PC-3 (cell line): ENCODE measurements around the gene TGFB1I1. TPM values are rescaled to one million over a fixed set of nuclear protein-coding genes. Genes with fewer than 3 reads are reported as not detected.
A peak's percentile ranks its signal among the peaks of the same experiment; 100 is the strongest.

Experiments used
- ATAC-seq: fragments of 200-7000 bp; cut with Tn5 transposase; 2 replicates; pipeline ENCODE4 v1.9.1; 2020; ENCODE audit warnings: mild to moderate bottlenecking, moderate library complexity
- BruUV-seq: library from RNA; stranded (reverse); fragments of 400-500 nt; replicated peaks from 2 replicates; lab custom pipeline; 2021; lab: Mats Ljungman, UMichigan
- CTCF ChIA-PET: fragments of 300-600 bp; sonication (Branson Sonifier 250); formaldehyde crosslinking; loops from one replicate; lab custom pipeline; 2022; ENCODE audit warnings: antibody characterized with exemption; lab: Charles Lee
- POLR2A ChIA-PET: fragments of 300-600 bp; sonication (Branson Sonifier 250); formaldehyde crosslinking; loops from one replicate; lab custom pipeline; 2022; ENCODE audit warnings: antibody characterized with exemption; ENCODE audit not compliant: unreplicated experiment; lab: Charles Lee
- DNase-seq: peaks from one replicate; pipeline ENCODE4 v3.0.0-alpha.2; 2015
- H2AFZ ChIP-seq: fragments of 300-600 bp; sonication (generic); 2 replicates; pipeline ENCODE4 v1.6.0; 2016; ENCODE audit warnings: antibody characterized with exemption, low read length
- H3F3A ChIP-seq: fragments of 300-600 bp; sonication (generic); one replicate; pipeline ENCODE4 v1.6.0; 2017; ENCODE audit warnings: antibody characterized with exemption, low read length, control low read depth, mild to moderate bottlenecking; ENCODE audit not compliant: unreplicated experiment
- H3K27ac ChIP-seq: fragments of 300-600 bp; sonication (generic); 2 replicates; pipeline ENCODE4 v1.5.1; 2016; ENCODE audit warnings: mild to moderate bottlenecking, low read length
- H3K27me3 ChIP-seq: fragments of 300-600 bp; sonication (generic); 2 replicates; pipeline ENCODE4 v1.6.1; 2016; ENCODE audit warnings: low read length, mixed read lengths
- H3K36me3 ChIP-seq: fragments of 300-600 bp; sonication (generic); 2 replicates; pipeline ENCODE4 v1.6.1; 2016; ENCODE audit warnings: low read depth, mixed run types, low read length, mixed read lengths
- H3K4me1 ChIP-seq: fragments of 300-600 bp; sonication (generic); 2 replicates; pipeline ENCODE4 v1.5.1; 2016; ENCODE audit warnings: low read length; ENCODE audit not compliant: insufficient read depth
- H3K4me2 ChIP-seq: fragments of 300-600 bp; sonication (generic); 2 replicates; pipeline ENCODE4 v1.6.0; 2016; ENCODE audit warnings: low read length
- H3K4me3 ChIP-seq: fragments of 300-600 bp; sonication (generic); 2 replicates; pipeline ENCODE4 v1.5.1; 2016; ENCODE audit warnings: mild to moderate bottlenecking, low read length, mixed read lengths
- H3K79me2 ChIP-seq: fragments of 300-600 bp; sonication (generic); 2 replicates; pipeline ENCODE4 v1.6.1; 2017; ENCODE audit warnings: low read length, mixed read lengths
- H3K9ac ChIP-seq: fragments of 300-600 bp; sonication (generic); 2 replicates; pipeline ENCODE4 v1.6.0; 2016; ENCODE audit warnings: mild to moderate bottlenecking, low read length
- H3K9me2 ChIP-seq: fragments of 300-600 bp; sonication (generic); replicated peaks from 2 replicates; pipeline ENCODE4 v1.6.1; 2016; ENCODE audit warnings: mixed run types, low read length, mixed read lengths
- H3K9me3 ChIP-seq: fragments of 300-600 bp; sonication (generic); 2 replicates; pipeline ENCODE4 v1.6.1; 2016; ENCODE audit warnings: low read length, mixed read lengths
- H4K20me1 ChIP-seq: fragments of 300-600 bp; sonication (generic); 2 replicates; pipeline ENCODE4 v1.6.1; 2016; ENCODE audit warnings: low read length, mixed read lengths
- CTCF ChIP-seq: fragments of 300-600 bp; sonication (generic); conservative IDR thresholded peaks from 2 replicates; pipeline ENCODE4 v1.5.1; 2017; ENCODE audit warnings: antibody characterized with exemption, low read depth, mild to moderate bottlenecking, low read length
- EZH2 ChIP-seq: fragments of 300-600 bp; sonication (generic); IDR thresholded peaks from one replicate; pipeline ENCODE4 v1.6.1; 2017; ENCODE audit warnings: antibody characterized with exemption, mild to moderate bottlenecking, low read length; ENCODE audit not compliant: unreplicated experiment
- EZH2phosphoT487 ChIP-seq: fragments of 300-600 bp; sonication (generic); IDR thresholded peaks from 2 replicates; pipeline ENCODE4 v1.6.1; 2018; ENCODE audit warnings: mild to moderate bottlenecking, antibody characterized with exemption, low read length, borderline replicate concordance
- intact Hi-C: fragments of 100-400 bp; cut with micrococcal nuclease; formaldehyde crosslinking; loops from 2 replicates; pipeline ENCODE4 v1.9.0; 2023
- total RNA-seq: library from RNA; depleted of rRNA; stranded (reverse); fragments of >200 nt; gene quantifications from 2 replicates; pipeline ENCODE4 v1.2.3, GENCODE V29; 2014

TGFB1I1 gene
- total RNA-seq, 1 experiment from 2014 or later, result 11.2 TPM

GRCh38 chr16:31467858-31468257, 4.1 kb upstream of the TGFB1I1 start:
- no peak for ATAC-seq
- DNase-seq, result no peak
- Histone ChIP-seq H2AFZ (no peak overlapping the region), H3K9me3 (no peaks in the 10 kb centered on the region), H3F3A (no peaks in the 10 kb centered on the region), H3K9me2 (no peaks in the 10 kb centered on the region), H3K27me3 (no peaks in the 10 kb centered on the region), H3K36me3 (no peaks in the 10 kb centered on the region), H3K9ac (no peak overlapping the region), H4K20me1 (no peaks in the 10 kb centered on the region), H3K27ac (no peak overlapping the region), H3K4me3 (no peak overlapping the region), H3K79me2 (no peaks in the 10 kb centered on the region), H3K4me2 (no peak overlapping the region), H3K4me1 (no peaks in the 10 kb centered on the region; the same call in 1 of the 2 replicates)
- no TSS peak for BruUV-seq
- POLR2A ChIA-PET, result no interaction called here
- intact Hi-C loops, result no loop called here
- CTCF ChIA-PET, result no interaction called here
- TF ChIP-seq EZH2 (no peak), EZH2phosphoT487 (no peak), CTCF (no peak)

DNA sequence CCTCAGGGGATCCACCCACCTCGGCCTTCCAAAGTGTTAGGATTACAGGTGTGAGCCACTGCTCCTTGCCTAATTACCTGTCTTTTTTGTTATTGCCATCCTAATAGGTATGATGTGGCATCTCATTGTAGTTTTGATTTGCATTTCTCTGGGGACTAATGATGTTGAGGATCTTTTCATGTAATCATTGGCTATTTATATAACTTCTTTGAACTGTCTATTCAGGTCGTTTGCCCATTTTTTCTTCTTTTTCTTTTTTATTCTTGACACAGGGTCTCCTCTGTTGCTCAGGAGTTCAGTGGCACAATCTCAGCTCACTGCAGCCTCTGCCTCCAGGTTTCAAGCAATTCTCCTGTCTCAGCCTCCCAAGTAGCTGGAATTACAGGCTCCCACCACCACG, 1.3 kb upstream of the TGFB1I1 start:
- ATAC-seq (no peak), DNase-seq (no peak)
- CTCF ChIA-PET, result no interaction called here
- H3K4me1 ChIP-seq, result no peaks in the 10 kb centered on the region; the same call in 1 of the 2 replicates
- H3K9me3 ChIP-seq, result no peaks in the 10 kb centered on the region
- no peaks in the 10 kb centered on the region for H3K79me2 ChIP-seq
- no peak overlapping the region for H3K9ac ChIP-seq
- no peaks in the 10 kb centered on the region for H3K36me3 ChIP-seq
- H3K27ac ChIP-seq, result no peak overlapping the region
- no peak for TF ChIP-seq CTCF
- no peak for TF ChIP-seq EZH2phosphoT487
- TF ChIP-seq EZH2, result no peak
- no peak overlapping the region for H2AFZ ChIP-seq
- intact Hi-C loops, result no loop called here
- POLR2A ChIA-PET, result no interaction called here
- no peak overlapping the region for H3K4me3 ChIP-seq
- no TSS peak for BruUV-seq
- no peaks in the 10 kb centered on the region for H3F3A ChIP-seq
- no peaks in the 10 kb centered on the region for H3K27me3 ChIP-seq
- no peaks in the 10 kb centered on the region for H3K9me2 ChIP-seq
- H4K20me1 ChIP-seq, result no peaks in the 10 kb centered on the region
- H3K4me2 ChIP-seq, result no peak overlapping the region

DNA sequence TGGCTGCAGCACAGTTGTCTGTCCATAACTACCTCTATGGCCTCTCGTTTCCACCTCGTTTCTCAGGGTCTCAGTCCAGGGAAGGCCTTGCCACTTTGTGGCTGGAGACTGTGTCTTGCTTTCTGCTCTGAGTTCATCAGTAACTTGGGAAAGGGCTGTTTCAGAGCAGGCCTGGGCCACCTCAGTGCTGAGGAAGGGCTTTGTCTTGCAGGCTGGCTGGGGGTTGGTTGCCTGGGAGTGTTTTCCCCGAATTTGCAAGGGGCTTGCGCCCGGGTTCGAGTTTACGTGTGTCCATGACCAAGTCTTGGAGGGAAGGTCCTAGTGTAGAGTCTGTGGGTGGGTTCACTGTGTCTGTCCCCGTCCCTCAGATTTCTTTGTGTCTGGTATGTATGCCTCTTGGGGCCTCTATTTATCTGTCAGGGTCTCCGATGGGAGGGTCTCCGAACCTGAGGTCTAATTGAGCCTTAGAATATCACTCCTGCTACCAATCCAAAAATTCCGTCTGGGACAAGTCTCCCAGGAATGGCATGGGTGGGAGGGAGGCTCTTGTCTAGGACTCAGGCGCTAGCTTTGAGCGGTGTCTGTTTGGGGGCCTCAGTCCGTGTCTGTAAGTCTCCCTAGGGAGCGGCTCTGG, 594 bp upstream of the TGFB1I1 start:
- no peak for TF ChIP-seq EZH2phosphoT487
- no peak for TF ChIP-seq CTCF
- no peak for TF ChIP-seq EZH2
- H3K9me2 ChIP-seq, result no peaks in the 10 kb centered on the region
- intact Hi-C loops, result no loop called here
- H3K9ac ChIP-seq, result peak overlapping the region; percentile 49; the same call in 1 of the 2 replicates
- peak overlapping the region; percentile 73 for H3K4me3 ChIP-seq
- no peaks in the 10 kb centered on the region for H3K27me3 ChIP-seq
- no peak for ATAC-seq
- H3K4me1 ChIP-seq, result no peaks in the 10 kb centered on the region; the same call in 1 of the 2 replicates
- no peaks in the 10 kb centered on the region for H3F3A ChIP-seq
- no peaks in the 10 kb centered on the region for H3K79me2 ChIP-seq
- POLR2A ChIA-PET, result interaction anchor here (0.9 kb wide), 1 partner anchor 11 kb away, joined by 5 read pairs; no protein-coding TSS in a partner anchor
- no peak overlapping the region for H3K27ac ChIP-seq
- BruUV-seq, result TSS peak; percentile 82
- H4K20me1 ChIP-seq, result no peaks in the 10 kb centered on the region
- CTCF ChIA-PET, result no interaction called here
- H3K4me2 ChIP-seq, result peak overlapping the region; percentile 78
- peak overlapping the region; percentile 61 for H2AFZ ChIP-seq
- no peaks in the 10 kb centered on the region for H3K36me3 ChIP-seq
- H3K9me3 ChIP-seq, result no peaks in the 10 kb centered on the region
- no peak for DNase-seq
